HL-60/S4 (cell line): Measurements from ENCODE around the gene SDCCAG8.
"Not testable (repeated sequence)": the region's sequence is repeated elsewhere in the genome, so short reads cannot be mapped to it uniquely, and the experiment has no call there.

ENCODE experiments used
- in situ Hi-C: fragments of 300-500 bp; cut with MboI; formaldehyde crosslinking; loops from 2 replicates; pipeline ENCODE4 v1.14.3; 2022; ENCODE audit warnings: low sequenced_read_pairs

Gene SDCCAG8

GRCh38 chr1:243255791-243256512, at the start of gene SDCCAG8:
Gene SDCCAG8 (plus strand): TSS chr1:243256041. CDS start chr1:243256174, 133 bp downstream.
- in situ Hi-C loops: no loop called here

DNA sequence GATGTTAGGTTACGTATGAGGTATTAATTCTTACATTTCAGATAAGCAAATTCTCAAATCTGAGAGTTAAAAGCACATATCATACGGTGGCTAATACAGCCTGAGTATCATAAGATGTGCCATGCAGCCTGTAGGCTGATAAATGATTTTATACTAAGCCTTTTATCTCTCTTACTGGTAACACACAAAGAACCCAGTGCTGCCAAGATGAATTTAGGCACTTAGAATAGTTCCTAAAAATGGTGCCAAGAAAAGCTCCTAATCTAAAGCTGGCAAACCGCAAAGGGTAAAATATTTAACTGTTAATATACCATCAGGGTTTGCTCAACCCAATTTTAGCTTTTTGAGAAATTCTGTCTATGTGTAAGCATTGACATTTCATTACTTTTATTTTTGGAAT, 43.9 kb upstream of the SDCCAG8 start:
- in situ Hi-C loops: not testable (repeated sequence)

- in situ Hi-C loops: no loop called here
These were observed 42.6 kb upstream of the SDCCAG8 start for GRCh38 chr1:243213045-243213787.

GRCh38 chr1:243215276-243215875, 40.5 kb upstream of the SDCCAG8 start:
- in situ Hi-C loops: not testable (repeated sequence)

DNA sequence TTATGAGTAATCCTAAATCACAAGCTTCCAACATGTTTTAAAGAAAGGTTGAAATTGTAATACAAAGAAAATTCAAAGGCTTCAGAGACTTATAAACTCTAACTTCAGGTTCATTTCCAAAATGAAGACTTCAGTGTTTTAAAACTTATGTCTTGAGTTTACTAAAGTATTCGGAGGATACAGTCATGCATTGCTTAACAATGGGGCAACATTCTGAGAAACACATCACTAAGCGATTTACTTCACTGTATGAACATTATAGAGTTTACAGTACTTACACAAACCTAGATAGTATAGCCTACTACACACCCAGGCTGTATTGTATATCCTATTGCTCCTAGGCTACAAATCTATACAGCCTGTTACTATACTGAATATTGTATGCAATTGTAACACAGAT, 39.1 kb upstream of the SDCCAG8 start:
- in situ Hi-C loops: no loop called here

DNA sequence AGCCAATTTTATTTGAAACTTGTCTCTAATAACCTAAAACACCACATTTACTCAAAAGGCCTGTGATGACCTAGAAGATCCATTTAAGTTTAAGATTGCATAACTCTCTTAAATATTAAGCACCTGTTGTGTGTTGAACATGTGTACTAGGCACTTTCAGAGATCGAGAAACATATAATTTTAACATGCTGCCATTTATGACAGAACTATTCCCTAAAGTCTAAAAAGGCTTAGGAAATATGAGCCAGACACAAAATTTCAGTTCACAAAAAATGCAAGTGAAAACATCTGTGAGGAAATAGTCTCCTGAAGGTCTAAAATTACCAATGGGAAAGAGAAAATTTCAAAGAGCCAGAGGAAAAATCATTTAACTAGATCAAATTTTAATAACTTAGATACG, 38.5 kb upstream of the SDCCAG8 start:
- in situ Hi-C loops: no loop called here

GRCh38 chr1:243218059-243218458, 37.8 kb upstream of the SDCCAG8 start:
- in situ Hi-C loops: no loop called here

DNA sequence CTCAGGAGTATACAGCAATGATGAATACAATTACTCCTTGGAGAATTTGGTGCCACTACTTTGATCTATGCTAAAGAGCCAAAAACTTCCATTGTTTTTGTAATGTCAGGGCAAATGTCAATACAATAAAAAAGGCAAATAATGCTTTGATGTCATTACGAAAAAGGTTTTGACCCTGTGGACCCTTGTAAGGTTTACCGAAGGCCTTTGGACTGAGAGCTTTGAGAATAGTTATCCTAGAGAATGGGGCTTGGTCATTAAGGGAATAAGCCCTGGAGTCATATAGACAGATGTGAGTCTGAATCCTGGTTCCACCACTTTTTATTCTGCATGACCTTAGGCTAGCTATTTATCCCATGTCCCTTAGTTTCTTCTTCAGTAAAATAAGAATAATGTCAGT, 28.2 kb upstream of the SDCCAG8 start:
- in situ Hi-C loops: no loop called here

- in situ Hi-C loops: no loop called here
These were observed 26.3 kb upstream of the SDCCAG8 start for GRCh38 chr1:243229526-243229925.

DNA sequence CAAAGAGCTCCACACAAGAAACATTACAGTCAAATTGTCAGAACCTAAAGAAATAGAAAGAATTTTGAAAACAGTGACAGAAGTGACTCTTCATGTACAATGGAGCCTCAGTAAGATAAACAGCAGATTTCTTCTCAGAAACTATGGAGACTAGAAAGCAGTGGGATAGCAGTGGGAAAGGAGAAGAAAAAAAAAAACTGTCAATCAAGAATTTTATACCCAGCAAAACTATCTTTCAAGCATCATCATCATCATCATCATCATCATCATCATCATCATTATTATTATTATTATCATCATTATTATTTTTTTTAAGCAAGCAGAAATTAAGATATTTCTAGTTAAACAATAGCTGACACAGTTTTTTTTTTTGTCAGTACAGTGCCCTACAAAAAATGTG, 24.9 kb upstream of the SDCCAG8 start:
- in situ Hi-C loops: no loop called here

- in situ Hi-C loops: no loop called here
These were observed 21.9 kb upstream of the SDCCAG8 start for GRCh38 chr1:243233908-243234307.

GRCh38 chr1:243234978-243235647, 20.7 kb upstream of the SDCCAG8 start:
- in situ Hi-C loops: no loop called here

DNA sequence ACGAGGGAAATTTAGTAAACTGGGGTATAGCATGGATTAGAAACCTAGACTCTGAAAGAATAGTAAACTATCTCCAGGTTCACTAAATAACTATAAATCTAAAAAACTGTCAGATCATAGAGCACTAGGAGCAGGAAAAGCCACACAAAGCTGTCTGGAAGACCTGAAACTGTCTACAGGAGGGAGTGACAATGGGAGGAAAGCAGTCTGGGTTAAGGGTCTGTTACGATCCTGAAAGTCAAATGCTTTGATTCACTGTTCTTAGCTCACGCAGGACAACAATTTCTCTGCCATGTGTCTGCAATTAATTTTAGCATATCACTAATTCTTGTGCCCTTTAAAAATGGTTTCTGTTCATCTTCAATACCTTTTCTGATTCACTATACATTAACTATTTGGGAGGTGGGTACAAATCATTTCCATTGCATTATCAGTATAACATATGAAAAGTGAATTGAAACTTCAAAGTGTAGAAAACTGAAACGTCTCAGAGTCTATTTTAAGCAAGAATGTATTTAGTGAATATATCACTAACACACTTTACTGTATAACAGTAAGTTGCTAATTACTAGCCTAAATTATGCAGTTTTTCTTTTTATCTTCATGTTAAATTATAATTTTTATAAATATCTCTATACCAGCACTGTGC, 19.1 kb upstream of the SDCCAG8 start:
- in situ Hi-C loops: no loop called here

DNA sequence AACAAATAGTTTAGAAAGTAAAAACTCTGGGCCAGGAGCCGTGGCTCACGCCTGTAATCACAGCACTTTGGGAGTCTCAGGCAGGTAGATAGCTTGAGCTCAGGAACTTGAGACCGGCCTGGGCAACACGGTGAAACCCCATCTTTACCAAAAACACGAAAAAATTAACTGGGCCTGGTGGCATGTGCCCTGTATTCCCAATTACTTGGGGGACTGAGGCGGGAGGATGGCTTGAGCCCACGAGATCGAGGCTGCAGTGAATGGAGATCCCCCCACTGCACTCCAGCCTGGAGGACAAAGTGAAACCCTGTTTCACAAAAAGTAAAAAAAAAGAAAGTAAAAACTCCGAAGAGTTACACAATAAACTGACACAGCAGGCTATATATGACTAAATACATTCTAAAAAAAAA, 11.4 kb upstream of the SDCCAG8 start:
- in situ Hi-C loops: no loop called here

- in situ Hi-C loops: no loop called here
These were observed 8.9 kb upstream of the SDCCAG8 start for GRCh38 chr1:243246916-243247315.

DNA sequence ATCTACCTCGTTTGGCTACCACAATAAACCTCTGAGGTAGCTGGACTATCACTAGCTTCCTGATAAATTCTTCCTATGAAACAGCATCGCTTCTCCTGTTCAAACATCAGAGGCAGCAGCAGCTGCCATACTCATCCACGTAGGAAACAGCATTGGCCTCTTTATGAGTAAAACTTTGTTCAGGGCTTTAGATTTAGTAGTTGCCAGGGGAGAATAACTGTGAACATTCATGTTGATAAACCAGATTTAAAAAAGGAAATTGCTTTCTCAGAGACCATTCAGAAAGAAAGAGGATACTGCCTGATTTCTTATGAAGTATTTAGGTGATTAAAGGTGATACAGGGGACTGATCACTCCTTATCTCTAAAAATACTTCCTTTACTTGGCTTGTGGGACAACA, 7.9 kb upstream of the SDCCAG8 start:
- in situ Hi-C loops: no loop called here

DNA sequence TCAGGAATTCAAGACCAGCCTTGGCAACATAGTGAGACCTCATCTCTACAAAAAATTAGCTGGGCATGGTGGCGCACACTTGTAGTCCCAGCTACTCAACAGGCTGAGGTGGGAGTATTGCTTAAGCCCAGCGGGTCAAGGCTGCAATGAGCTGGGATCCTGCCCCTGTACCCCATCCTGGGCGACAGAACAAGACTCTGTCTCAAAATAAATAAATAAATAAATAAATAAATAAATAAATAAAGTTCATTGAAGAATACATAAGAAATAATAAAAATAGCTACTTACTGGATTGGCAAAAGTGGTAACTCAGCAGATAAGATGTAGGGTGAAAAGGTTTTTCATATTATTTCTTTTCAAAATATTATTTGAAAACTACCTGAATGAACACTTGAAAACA, 6.6 kb upstream of the SDCCAG8 start:
- in situ Hi-C loops: no loop called here

DNA sequence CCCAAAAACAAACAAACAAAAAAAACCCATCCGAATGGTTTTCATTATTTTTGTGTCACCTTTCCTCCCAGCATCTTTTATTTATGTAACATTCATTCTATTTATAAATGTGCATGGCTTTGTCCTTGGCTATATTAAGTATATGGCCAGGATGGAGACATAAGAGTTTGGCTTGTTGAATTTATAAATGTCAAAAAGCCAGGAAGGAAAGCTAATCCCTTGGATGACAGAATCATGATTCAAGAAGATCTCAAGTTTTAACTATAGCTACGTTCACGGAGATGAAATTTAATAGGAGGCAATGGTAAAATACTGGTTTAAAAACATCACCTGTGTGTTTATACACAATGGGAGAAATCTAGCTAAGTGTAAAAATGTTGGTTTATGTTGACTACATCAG, 5.7 kb upstream of the SDCCAG8 start:
- in situ Hi-C loops: no loop called here

GRCh38 chr1:243251539-243251938, 4.3 kb upstream of the SDCCAG8 start:
- in situ Hi-C loops: no loop called here

GRCh38 chr1:243253211-243253925, 2.5 kb upstream of the SDCCAG8 start:
- in situ Hi-C loops: no loop called here

- in situ Hi-C loops: no loop called here
These were observed 2.0 kb upstream of the SDCCAG8 start for GRCh38 chr1:243253926-243254232.
